Ovary (tissue), 9 donors: ENCODE measurements around the gene UST. TPM values are rescaled to one million over a fixed set of nuclear protein-coding genes. Genes with fewer than 3 reads are reported as not detected.

Experiments used
- DNase-seq, 5 donors: peaks; one replicate each; pipeline ENCODE4 v3.0.0-alpha.2; 2019 to 2020
- H3K27ac ChIP-seq, 2 donors: fragments of 200-600 bp; one replicate each; pipeline versions ENCODE4 v1.5.1 to v1.8.0; 2019 to 2022
- H3K27me3 ChIP-seq: fragments of 200-600 bp; one replicate; pipeline ENCODE4 v1.8.0; 2022
- H3K36me3 ChIP-seq: fragments of 200-600 bp; sonication (generic); one replicate; pipeline ENCODE4 v1.5.1; 2019
- H3K4me1 ChIP-seq: one replicate; pipeline ENCODE4 v1.8.1; 2013; ENCODE audit warnings: mild to moderate bottlenecking, moderate library complexity; ENCODE audit not compliant: insufficient read depth
- H3K4me3 ChIP-seq: fragments of 200-600 bp; sonication (generic); one replicate; pipeline ENCODE4 v1.5.1; 2017
- H3K9me3 ChIP-seq, 2 donors: fragments of 200-600 bp in 1 of 2; sonication (generic) in 1 of 2; one replicate each; pipeline versions ENCODE4 v1.5.1 to v1.8.1; 2013 to 2019; ENCODE audit warnings: mild to moderate bottlenecking in 1 of 2, moderate library complexity in 1 of 2
- EP300 ChIP-seq: sonication (generic); formaldehyde crosslinking; IDR thresholded peaks from one replicate; pipeline ENCODE4 v1.6.1; 2017; ENCODE audit warnings: antibody characterized with exemption
- POLR2A ChIP-seq: fragments of 450-650 bp; IDR thresholded peaks from one replicate; pipeline ENCODE4 v1.6.1; 2017; ENCODE audit warnings: antibody characterized with exemption, mild to moderate bottlenecking, moderate library complexity
- WGBS, 3 donors: extraction: QIAGEN DNeasy Blood & Tissue Kit in 1 of 3; methylation state at CpG; one replicate each; pipeline versions ENCODE4 v1.1.5 to v1.1.7; 2013 to 2017; 5-methylcytosine and 5-hydroxymethylcytosine counted together
- intact Hi-C, 4 donors: fragments of 100-400 bp; cut with DNase I; formaldehyde crosslinking; loops; one replicate each; pipeline versions ENCODE4 v1.11.0 to v1.15.1; 2022 to 2023
- polyA plus RNA-seq, 2 donors: library from polyadenylated mRNA; stranded (reverse); fragments of 200-250 nt in 1 of 2; fragments of 350-450 nt in 1 of 2; fragmentation: Illumina TruSeq in 1 of 2; extraction: RNeasy Lipid Tissue Mini Kit (QIAGEN cat#74804) in 1 of 2; gene quantifications; one replicate each; pipeline ENCODE4 v1.2.3, GENCODE V29; 2013 to 2014
- total RNA-seq, 7 donors: library from RNA; depleted of rRNA in 2 of 7; stranded (reverse); fragments of >200 nt in 2 of 7; fragmentation: NEBNext Ultra II Directional in 3 of 7; extraction: Animal tissue kit (Norgen Biotek cat#: 25700) in 3 of 7; gene quantifications; one replicate each; pipeline versions ENCODE4 v1.1.0 to v1.2.4, GENCODE V29; 2016 to 2023
- TF ChIP-seq, protein P1 (sequence below), 3 donors: fragments of 450-650 bp in 2 of 3; fragments of 200-600 bp in 1 of 3; IDR thresholded peaks; one replicate each; pipeline versions ENCODE4 v1.5.1 to v1.8.0; 2016 to 2022; ENCODE audit warnings: antibody characterized with exemption in 3 of 3, mild to moderate bottlenecking in 1 of 3
- donor health status: DM: no; HTN: no; CAD: no; lungs with moderate emphysema.
- donor health status: DM: no; HTN: no; CAD: no.
- donor health status: Bipolar disorder and iron deficiency.
- donor health status: DM: yes; HTN: yes; CAD: no.
- donor health status: DM: no; HTN: no; CAD: no.
- donor health status: DM: yes; HTN: yes; CAD: no.

Gene UST
- total and polyA plus RNA-seq, 9 donors, result 11.8 to 20.1 (median 16.5) TPM

DNA sequence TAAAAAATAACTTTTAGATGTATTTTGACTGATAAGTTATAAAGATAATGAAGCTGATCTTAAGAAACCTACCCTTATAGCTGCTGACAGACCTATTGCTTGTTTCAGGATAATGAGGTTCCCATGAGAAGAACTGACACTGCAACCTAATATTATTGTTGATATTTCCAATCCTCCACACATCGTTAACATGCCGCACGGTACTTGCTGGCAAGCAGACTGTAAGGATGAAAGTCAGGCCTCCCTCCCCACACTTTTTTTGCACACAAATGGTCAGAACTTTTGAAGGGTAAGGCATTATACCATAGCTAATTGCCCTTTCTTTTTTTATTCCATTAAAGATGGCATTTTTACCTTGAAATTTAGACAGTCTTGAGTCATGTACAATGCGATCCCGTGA is 210.9 kb downstream of the UST start:
- no peak overlapping the region for H3K27ac ChIP-seq
- no peaks in the 10 kb centered on the region for H3K27me3 ChIP-seq
- intact Hi-C loops, result loop anchor here in 2 of 4 donors (10.0 kb wide), 2 partner anchors 213 to 383 kb away; partner anchors contain the start of gene UST (in 1 of the 2)
- H3K4me3 ChIP-seq, result no peak overlapping the region
- no peaks in the 10 kb centered on the region for H3K36me3 ChIP-seq
- H3K9me3 ChIP-seq, result no peaks in the 10 kb centered on the region
- H3K4me1 ChIP-seq, result no peaks in the 10 kb centered on the region
- no peak for DNase-seq
- WGBS, 3 donors, result 74 to 83% (median 76%) methylated on average over 5 of the region's 5 CpGs
- TF ChIP-seq POLR2A, result no peak
- TF ChIP-seq, protein P1, sequence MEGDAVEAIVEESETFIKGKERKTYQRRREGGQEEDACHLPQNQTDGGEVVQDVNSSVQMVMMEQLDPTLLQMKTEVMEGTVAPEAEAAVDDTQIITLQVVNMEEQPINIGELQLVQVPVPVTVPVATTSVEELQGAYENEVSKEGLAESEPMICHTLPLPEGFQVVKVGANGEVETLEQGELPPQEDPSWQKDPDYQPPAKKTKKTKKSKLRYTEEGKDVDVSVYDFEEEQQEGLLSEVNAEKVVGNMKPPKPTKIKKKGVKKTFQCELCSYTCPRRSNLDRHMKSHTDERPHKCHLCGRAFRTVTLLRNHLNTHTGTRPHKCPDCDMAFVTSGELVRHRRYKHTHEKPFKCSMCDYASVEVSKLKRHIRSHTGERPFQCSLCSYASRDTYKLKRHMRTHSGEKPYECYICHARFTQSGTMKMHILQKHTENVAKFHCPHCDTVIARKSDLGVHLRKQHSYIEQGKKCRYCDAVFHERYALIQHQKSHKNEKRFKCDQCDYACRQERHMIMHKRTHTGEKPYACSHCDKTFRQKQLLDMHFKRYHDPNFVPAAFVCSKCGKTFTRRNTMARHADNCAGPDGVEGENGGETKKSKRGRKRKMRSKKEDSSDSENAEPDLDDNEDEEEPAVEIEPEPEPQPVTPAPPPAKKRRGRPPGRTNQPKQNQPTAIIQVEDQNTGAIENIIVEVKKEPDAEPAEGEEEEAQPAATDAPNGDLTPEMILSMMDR (IDR thresholded peaks at IDR 0.05), result no peak
- TF ChIP-seq EP300, result no peak

DNA sequence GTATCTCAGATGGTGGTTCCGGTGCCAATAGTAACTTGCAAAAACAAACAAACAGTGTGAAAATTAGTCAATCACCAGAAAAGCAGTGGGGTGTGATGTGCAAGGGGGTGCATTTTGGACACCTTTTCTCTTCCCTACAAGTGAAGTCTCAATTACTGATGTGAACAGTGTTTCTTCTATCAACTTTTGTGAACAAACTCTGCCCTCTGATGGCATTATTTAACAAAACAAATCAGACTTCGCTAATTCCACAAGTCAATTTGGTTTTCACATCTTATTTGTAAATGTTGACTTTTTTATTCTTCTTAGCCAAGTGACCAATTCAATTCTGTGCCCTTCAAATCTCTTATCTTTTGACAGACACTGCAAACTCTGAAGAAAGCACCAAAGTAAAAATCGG is 212.2 kb downstream of the UST start:
- TF ChIP-seq EP300 (no peak), POLR2A (no peak)
- TF ChIP-seq, protein P1 (IDR thresholded peaks at IDR 0.05), result no peak
- Histone ChIP-seq H3K27ac (no peak overlapping the region), H3K27me3 (no peaks in the 10 kb centered on the region), H3K36me3 (no peaks in the 10 kb centered on the region), H3K4me1 (no peaks in the 10 kb centered on the region), H3K4me3 (no peak overlapping the region), H3K9me3 (no peaks in the 10 kb centered on the region)
- 75 to 84% (median 77%) methylated on average over 3 of the region's 3 CpGs for WGBS, 3 donors
- DNase-seq, result no peak
- intact Hi-C loops, result loop anchor here in 2 of 4 donors (10.0 kb wide), 2 partner anchors 214 to 384 kb away; partner anchors contain the start of gene UST (in 1 of the 2)

GRCh38 chr6:148959501-148959900 is 212.7 kb downstream of the UST start:
- Histone ChIP-seq H3K4me3 (no peak overlapping the region), H3K27me3 (no peaks in the 10 kb centered on the region), H3K4me1 (no peaks in the 10 kb centered on the region), H3K9me3 (no peaks in the 10 kb centered on the region), H3K27ac (no peak overlapping the region), H3K36me3 (no peaks in the 10 kb centered on the region)
- DNase-seq, result no peak
- 93 to 98% (median 97%) methylated on average over 4 of the region's 4 CpGs for WGBS, 3 donors
- intact Hi-C loops, result loop anchor here in 2 of 4 donors (10.0 kb wide), 2 partner anchors 215 to 385 kb away; partner anchors contain the start of gene UST (in 1 of the 2)
- no peak for TF ChIP-seq EP300
- TF ChIP-seq, protein P1 (IDR thresholded peaks at IDR 0.05), result no peak
- TF ChIP-seq POLR2A, result no peak

- DNase-seq, result no peak
- Histone ChIP-seq H3K27ac (no peak overlapping the region), H3K4me3 (no peak overlapping the region), H3K27me3 (no peaks in the 10 kb centered on the region), H3K9me3 (no peaks in the 10 kb centered on the region), H3K36me3 (no peaks in the 10 kb centered on the region), H3K4me1 (no peaks in the 10 kb centered on the region)
- intact Hi-C loops, result no loop called here
- TF ChIP-seq EP300 (no peak), POLR2A (no peak)
- TF ChIP-seq, protein P1 (IDR thresholded peaks at IDR 0.05), result no peak
- 80 to 85% (median 83%) methylated on average over 7 of the region's 7 CpGs for WGBS, 3 donors
Observed at GRCh38 chr6:148962854-148963515, 216.2 kb downstream of the UST start.
